Measurements from ENCODE around the gene KIF3A. TPM values are rescaled to one million over a fixed set of nuclear protein-coding genes. Genes with fewer than 3 reads are reported as not detected.

KIF3A gene
- total and polyA plus RNA-seq, 2 of the 8 experiments (the other 6 are each of a cell fraction or from before 2014, with no cell fraction given): 3.1 to 13.1 TPM

- POLR2A ChIA-PET (ENCODE audit: partially characterized antibody): interaction anchor here (1.3 kb wide), 1 partner anchor 8 kb away, joined by 3 read pairs; no protein-coding TSS in a partner anchor
- H3K4ac ChIP-seq (replicated peaks; ENCODE audit: insufficient read length, low read depth, low read length): no peak overlapping the region
- H3K56ac ChIP-seq (replicated peaks; ENCODE audit: insufficient read length, low read depth, low read length): no peak overlapping the region
- no peak overlapping the region for H2BK12ac ChIP-seq (ENCODE audit: low read depth, low read length)
- CTCF ChIA-PET (ENCODE audit: partially characterized antibody): interaction anchor here (0.9 to 2.2 kb wide), 3 partner anchors 10 to 87 kb away, joined by 3 to 8 read pairs (median 6); no protein-coding TSS in a partner anchor
- no peaks in the 10 kb centered on the region for H3K36me3 ChIP-seq (ENCODE audit: control insufficient read depth in 2 of 4, insufficient read depth in 4 of 4, low read length in 3 of 4)
- no peak overlapping the region for H2AK5ac ChIP-seq (ENCODE audit: low read depth, low read length)
- TF ChIP-seq SIRT6 (IDR thresholded peaks at IDR 0.05; ENCODE audit: low read length): no peak
- no peak for TF ChIP-seq ATF3 (IDR thresholded peaks at IDR 0.05; ENCODE audit: insufficient read depth, low read depth, low read length)
- no peak for TF ChIP-seq JUN (IDR thresholded peaks at IDR 0.05; ENCODE audit: low read depth, low read length)
- TF ChIP-seq POU5F1 (IDR thresholded peaks at IDR 0.05; ENCODE audit: low read depth, low read length): no peak
- TF ChIP-seq HDAC6 (IDR thresholded peaks at IDR 0.05; ENCODE audit: low read depth, low read length): no peak
- H3K27me3 ChIP-seq (replicated peaks in 1 of 4; ENCODE audit: control insufficient read depth in 3 of 4, extremely low read depth in 1 of 4, insufficient read depth in 3 of 4, low read length in 3 of 4): no peaks in the 10 kb centered on the region; a peak in 1 of 7 replicates
- no peak overlapping the region for H3K4me3 ChIP-seq (ENCODE audit: extremely low read depth in 1 of 4, insufficient read depth in 2 of 4, low read depth in 3 of 4, low read length in 4 of 4)
- no peak overlapping the region for H3K14ac ChIP-seq (ENCODE audit: insufficient read length)
- H3K4me1 ChIP-seq (replicated peaks in 1 of 4; ENCODE audit: control insufficient read depth in 3 of 4, insufficient read depth in 4 of 4, low read length in 3 of 4): peaks cover 0 to 3% (median 0%) of the 10 kb centered on the region in 4 experiments; a peak in 1 of 7 replicates
- no peak for FAIRE-seq
- 0 out of 4 replicates have a peak, but pooled peaks cover 0 to 3% of the 10 kb centered on the region in 2 experiments for H3K9me3 ChIP-seq (ENCODE audit: insufficient read depth in 2 of 2, low read depth in 1 of 2, low read length in 1 of 2)
- H3K18ac ChIP-seq (ENCODE audit: extremely low read depth, low read length): no peak overlapping the region
- no peak overlapping the region for H3K4me2 ChIP-seq (ENCODE audit: insufficient read depth in 1 of 2, low read depth in 2 of 2, low read length in 2 of 2)
- H4K5ac ChIP-seq (ENCODE audit: insufficient read length, low read depth, low read length): no peak overlapping the region
- 86% methylated on average over 7 of the region's 10 CpGs; no CpG with 5 or more reads in 1 of the 2 experiments for WGBS, 2 experiments (ENCODE audit: extremely low coverage in 1 of 2, insufficient coverage in 1 of 2, insufficient read length in 1 of 2, insufficient replicate concordance in 2 of 2, low coverage in 1 of 2, low lambda C conversion rate in 2 of 2, missing lambda C conversion rate in 1 of 2)
- no peaks in the 10 kb centered on the region for H4K20me1 ChIP-seq (replicated peaks in 1 of 2; ENCODE audit: control insufficient read depth in 1 of 2, insufficient read depth in 2 of 2, low read length in 2 of 2)
- H4K8ac ChIP-seq (ENCODE audit: extremely low read depth, insufficient read depth, low read length): no peak overlapping the region
- H4K91ac ChIP-seq (replicated peaks; ENCODE audit: insufficient read length, low read length): no peak overlapping the region
- H2BK15ac ChIP-seq (ENCODE audit: low read length): no peak overlapping the region
- no peaks in the 10 kb centered on the region for H3K79me2 ChIP-seq (ENCODE audit: control insufficient read depth in 1 of 2, insufficient read depth in 2 of 2, low read length in 2 of 2)
- H2AFZ ChIP-seq (ENCODE audit: low read length): no peak overlapping the region
- H3K27ac ChIP-seq (ENCODE audit: low read depth, low read length): no peak overlapping the region
- DNase-seq (ENCODE audit: low read depth in 1 of 2, low spot score in 2 of 2): no peak
- no peak overlapping the region for H2BK120ac ChIP-seq (replicated peaks; ENCODE audit: low read depth, low read length)
- no peak overlapping the region for H2BK5ac ChIP-seq (ENCODE audit: low read depth, low read length)
- no peak overlapping the region for H2BK20ac ChIP-seq (ENCODE audit: low read length)
- no peak overlapping the region for H3K23ac ChIP-seq (ENCODE audit: insufficient read length)
- no peaks in the 10 kb centered on the region for H3K79me1 ChIP-seq (ENCODE audit: low read depth, low read length)
- no peak overlapping the region for H3K9ac ChIP-seq (replicated peaks in 1 of 4; ENCODE audit: extremely low read depth in 1 of 4, low read depth in 3 of 4, low read length in 3 of 4)
- H3K23me2 ChIP-seq (ENCODE audit: low read depth, low read length): no peaks in the 10 kb centered on the region
Measured at GRCh38 chr5:132667309-132667708, 70.0 kb downstream of the KIF3A start.
